ENCODE results near the gene SLC6A12.
"Not testable (repeated sequence)": the region's sequence is repeated elsewhere in the genome, so short reads cannot be mapped to it uniquely, and the experiment has no call there.

Gene SLC6A12

GRCh38 chr12:197911-198695 is 15.9 kb downstream of the SLC6A12 start:
- DNase-seq (ENCODE audit: low read depth in 3 of 3): no peak

GRCh38 chr12:197347-197746 is 16.6 kb downstream of the SLC6A12 start:
- no peak for DNase-seq (ENCODE audit: low read depth in 3 of 3)

GRCh38 chr12:196436-196835 is 17.5 kb downstream of the SLC6A12 start:
- DNase-seq (ENCODE audit: low read depth in 3 of 3): no peak

GRCh38 chr12:195951-196350 is 18.0 kb downstream of the SLC6A12 start:
- no peak for DNase-seq (ENCODE audit: low read depth in 3 of 3)

GRCh38 chr12:195156-195555 is 18.8 kb downstream of the SLC6A12 start:
- no peak for DNase-seq (ENCODE audit: low read depth in 3 of 3)

GRCh38 chr12:194276-194675 is 19.7 kb downstream of the SLC6A12 start:
- DNase-seq (ENCODE audit: low read depth in 3 of 3): no peak

- DNase-seq (ENCODE audit: low read depth in 3 of 3): no peak
Observed at GRCh38 chr12:193261-193660, 20.7 kb downstream of the SLC6A12 start.

GRCh38 chr12:191541-191940 is 22.4 kb downstream of the SLC6A12 start:
- no peak for DNase-seq (ENCODE audit: low read depth in 3 of 3)

GRCh38 chr12:190881-191280 is 23.1 kb downstream of the SLC6A12 start:
- DNase-seq (ENCODE audit: low read depth in 3 of 3): no peak

GRCh38 chr12:189622-189962 is 24.4 kb downstream of the SLC6A12 start:
- no peak for DNase-seq (ENCODE audit: low read depth in 3 of 3)

- DNase-seq (ENCODE audit: low read depth in 3 of 3): peak in 2 of 3 experiments; percentile 19 to 45
Observed at GRCh38 chr12:188910-189621, 24.9 kb downstream of the SLC6A12 start.

GRCh38 chr12:187986-188909 is 25.7 kb downstream of the SLC6A12 start:
- not testable (repeated sequence) for DNase-seq (ENCODE audit: low read depth in 3 of 3)

GRCh38 chr12:186006-186625 is 27.8 kb downstream of the SLC6A12 start:
- DNase-seq (ENCODE audit: low read depth in 3 of 3): no peak

GRCh38 chr12:185576-185955 is 28.4 kb downstream of the SLC6A12 start:
- no peak for DNase-seq (ENCODE audit: low read depth in 3 of 3)

GRCh38 chr12:184811-185575 is 29.0 kb downstream of the SLC6A12 start:
- DNase-seq (ENCODE audit: low read depth in 3 of 3): no peak

GRCh38 chr12:182381-182892 is 31.5 kb downstream of the SLC6A12 start:
- DNase-seq (ENCODE audit: low read depth in 3 of 3): no peak

- DNase-seq (ENCODE audit: low read depth in 3 of 3): no peak
Observed at GRCh38 chr12:181921-182320, 32.0 kb downstream of the SLC6A12 start.

GRCh38 chr12:180445-180844 is 33.5 kb downstream of the SLC6A12 start:
- no peak for DNase-seq (ENCODE audit: low read depth in 3 of 3)

GRCh38 chr12:179885-180284 is 34.1 kb downstream of the SLC6A12 start:
- no peak for DNase-seq (ENCODE audit: low read depth in 3 of 3)

- DNase-seq (ENCODE audit: low read depth in 3 of 3): no peak
Observed at GRCh38 chr12:179131-179884, 34.6 kb downstream of the SLC6A12 start.

All from stimulated activated CD4-positive, alpha-beta T cell treated with anti-CD3 and anti-CD28 coated beads, TNF-alpha, amount 100 ng/mL, for 24 hours (primary cell).